Measurements from ENCODE around the gene EXOC3.

The EXOC3 gene

GRCh38 chr5:493119-493701, 50.2 kb downstream of the EXOC3 start:
- no peak overlapping the region for H3K4me3 ChIP-seq (ENCODE audit: low read depth, low read length)
- no peak for DNase-seq (ENCODE audit: low read depth, low spot score)
- no peak for TF ChIP-seq CTCF (IDR thresholded peaks at IDR 0.05; ENCODE audit: low read depth, low read length)
- in situ Hi-C loops (cut with HindIII; ENCODE audit: low sequenced_read_pairs) = no loop called here

- DNase-seq (ENCODE audit: low read depth, low spot score) = no peak
- H3K4me3 ChIP-seq (ENCODE audit: low read depth, low read length) = no peak overlapping the region
- in situ Hi-C loops (cut with HindIII; ENCODE audit: low sequenced_read_pairs) = no loop called here
- TF ChIP-seq CTCF (IDR thresholded peaks at IDR 0.05; ENCODE audit: low read depth, low read length) = no peak
Observed at GRCh38 chr5:493758-494157, 50.8 kb downstream of the EXOC3 start.

GRCh38 chr5:494667-495255, 51.8 kb downstream of the EXOC3 start:
- no peak for TF ChIP-seq CTCF (IDR thresholded peaks at IDR 0.05; ENCODE audit: low read depth, low read length)
- DNase-seq (ENCODE audit: low read depth, low spot score) = no peak
- H3K4me3 ChIP-seq (ENCODE audit: low read depth, low read length) = no peak overlapping the region
- in situ Hi-C loops (cut with HindIII; ENCODE audit: low sequenced_read_pairs) = no loop called here

GRCh38 chr5:496028-496427, 53.1 kb downstream of the EXOC3 start:
- TF ChIP-seq CTCF (IDR thresholded peaks at IDR 0.05; ENCODE audit: low read depth, low read length) = no peak
- in situ Hi-C loops (cut with HindIII; ENCODE audit: low sequenced_read_pairs) = no loop called here
- no peak overlapping the region for H3K4me3 ChIP-seq (ENCODE audit: low read depth, low read length)
- DNase-seq (ENCODE audit: low read depth, low spot score) = no peak

GRCh38 chr5:497090-497700, 54.2 kb downstream of the EXOC3 start:
- DNase-seq (ENCODE audit: low read depth, low spot score) = no peak
- H3K4me3 ChIP-seq (ENCODE audit: low read depth, low read length) = no peak overlapping the region
- in situ Hi-C loops (cut with HindIII; ENCODE audit: low sequenced_read_pairs) = no loop called here
- TF ChIP-seq CTCF (IDR thresholded peaks at IDR 0.05; ENCODE audit: low read depth, low read length) = no peak

- in situ Hi-C loops (cut with HindIII; ENCODE audit: low sequenced_read_pairs) = no loop called here
- no peak for TF ChIP-seq CTCF (IDR thresholded peaks at IDR 0.05; ENCODE audit: low read depth, low read length)
- no peak overlapping the region for H3K4me3 ChIP-seq (ENCODE audit: low read depth, low read length)
- no peak for DNase-seq (ENCODE audit: low read depth, low spot score)
Observed at GRCh38 chr5:497871-498509, 55.0 kb downstream of the EXOC3 start.

All from astrocyte of the spinal cord (primary cell).